NCI-H1048 (cell line): Measurements from ENCODE around the gene ATG4B.

Experiments
- DNase-seq: peaks from one replicate; lab custom pipeline; 2025; lab: John Stamatoyannopoulos, UW

Gene ATG4B

DNA sequence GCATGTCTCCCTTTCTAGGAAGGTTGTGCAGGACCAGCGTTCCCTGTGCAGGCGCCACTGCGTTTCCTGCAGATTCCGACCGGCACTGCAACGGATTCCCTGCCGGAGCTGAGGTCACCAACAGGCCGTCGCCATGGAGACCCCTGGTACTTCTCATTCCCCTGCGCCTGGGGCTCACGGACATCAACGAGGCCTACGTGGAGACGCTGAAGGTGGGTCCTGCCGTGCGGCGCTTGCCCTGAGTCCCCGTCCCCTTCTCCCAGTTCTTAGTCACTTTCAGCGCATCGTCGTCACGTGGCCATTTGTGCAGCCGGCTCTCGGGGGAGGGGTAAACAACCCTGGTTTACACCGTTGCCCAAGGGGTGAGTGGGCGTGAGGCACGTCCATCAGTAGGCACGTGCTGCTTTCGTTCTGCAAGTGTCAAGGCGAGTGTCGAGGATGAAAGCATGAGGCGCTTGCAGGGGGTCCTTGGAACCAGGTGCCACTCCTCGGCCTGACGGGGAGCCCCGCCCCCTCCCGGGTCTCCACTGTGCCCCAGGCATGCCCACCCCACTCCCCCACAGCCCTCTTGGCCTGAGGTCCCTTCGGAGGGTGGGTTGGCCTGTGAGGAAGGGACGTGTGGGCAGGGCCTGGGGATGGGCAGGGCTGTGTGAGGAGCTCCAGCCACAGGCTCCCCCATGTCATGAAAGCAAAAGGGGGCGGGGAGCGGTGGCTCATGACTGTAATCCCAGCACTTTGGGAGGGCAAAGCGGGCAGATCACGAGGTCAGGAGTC lies 29.3 kb downstream of the ATG4B start:
- no peak for DNase-seq

DNA sequence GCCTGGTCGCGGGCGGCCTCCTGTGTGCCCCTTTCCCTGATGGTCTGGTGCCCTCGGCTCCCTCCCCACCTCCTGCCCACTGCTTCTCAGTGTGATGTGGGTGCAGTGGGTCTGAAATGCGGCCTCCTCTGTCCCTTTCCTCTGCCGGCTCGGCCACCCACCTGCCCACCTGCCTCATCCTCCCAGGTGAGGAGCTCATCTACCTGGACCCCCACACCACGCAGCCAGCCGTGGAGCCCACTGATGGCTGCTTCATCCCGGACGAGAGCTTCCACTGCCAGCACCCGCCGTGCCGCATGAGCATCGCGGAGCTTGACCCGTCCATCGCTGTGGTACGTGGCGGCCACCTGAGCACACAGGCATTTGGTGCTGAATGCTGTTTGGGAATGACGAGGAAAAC lies 30.9 kb downstream of the ATG4B start:
- DNase-seq, result no peak

- DNase-seq, result no peak
Observed at GRCh38 chr2:241668839-241669238, 31.3 kb downstream of the ATG4B start.

- no peak for DNase-seq
Observed at GRCh38 chr2:241670333-241671110, 33.0 kb downstream of the ATG4B start.

DNA sequence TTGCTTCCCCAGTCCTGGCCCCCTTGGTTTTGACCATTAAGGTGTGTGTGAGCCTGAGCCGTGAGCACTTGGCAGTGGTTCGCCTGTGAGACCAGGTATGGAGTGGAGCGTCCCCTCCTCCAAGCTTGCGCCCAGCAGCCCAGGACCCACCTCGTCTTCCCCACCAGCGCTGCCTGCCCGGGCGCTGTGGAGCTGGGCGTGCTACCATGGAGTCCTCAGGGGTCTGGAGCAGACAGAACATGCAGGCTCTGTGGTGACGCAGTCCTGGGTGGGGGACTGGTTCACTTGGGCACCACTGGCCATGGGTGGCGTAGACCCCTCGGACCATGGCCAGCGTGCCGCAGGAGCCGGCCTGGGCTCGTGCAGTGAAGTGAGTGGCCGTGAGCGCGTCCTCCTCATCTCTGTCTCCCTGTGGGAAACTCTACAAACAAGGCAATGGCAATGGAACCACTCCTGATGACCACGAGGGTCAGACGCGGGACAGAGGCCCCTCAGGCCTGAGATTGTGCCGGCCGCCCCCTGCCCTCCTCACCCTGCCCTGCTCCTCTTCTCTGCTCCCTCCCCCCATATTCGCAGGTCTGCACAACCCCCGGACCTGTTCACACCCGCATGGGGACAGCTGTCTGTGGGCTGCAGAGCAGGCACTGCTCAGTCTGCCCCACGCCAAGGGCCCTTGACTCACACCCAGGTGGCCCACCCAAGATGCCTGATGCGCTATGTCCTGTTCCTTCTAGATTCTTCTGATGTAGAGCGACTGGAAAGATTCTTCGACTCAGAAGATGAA lies 34.2 kb downstream of the ATG4B start:
- no peak for DNase-seq

DNA sequence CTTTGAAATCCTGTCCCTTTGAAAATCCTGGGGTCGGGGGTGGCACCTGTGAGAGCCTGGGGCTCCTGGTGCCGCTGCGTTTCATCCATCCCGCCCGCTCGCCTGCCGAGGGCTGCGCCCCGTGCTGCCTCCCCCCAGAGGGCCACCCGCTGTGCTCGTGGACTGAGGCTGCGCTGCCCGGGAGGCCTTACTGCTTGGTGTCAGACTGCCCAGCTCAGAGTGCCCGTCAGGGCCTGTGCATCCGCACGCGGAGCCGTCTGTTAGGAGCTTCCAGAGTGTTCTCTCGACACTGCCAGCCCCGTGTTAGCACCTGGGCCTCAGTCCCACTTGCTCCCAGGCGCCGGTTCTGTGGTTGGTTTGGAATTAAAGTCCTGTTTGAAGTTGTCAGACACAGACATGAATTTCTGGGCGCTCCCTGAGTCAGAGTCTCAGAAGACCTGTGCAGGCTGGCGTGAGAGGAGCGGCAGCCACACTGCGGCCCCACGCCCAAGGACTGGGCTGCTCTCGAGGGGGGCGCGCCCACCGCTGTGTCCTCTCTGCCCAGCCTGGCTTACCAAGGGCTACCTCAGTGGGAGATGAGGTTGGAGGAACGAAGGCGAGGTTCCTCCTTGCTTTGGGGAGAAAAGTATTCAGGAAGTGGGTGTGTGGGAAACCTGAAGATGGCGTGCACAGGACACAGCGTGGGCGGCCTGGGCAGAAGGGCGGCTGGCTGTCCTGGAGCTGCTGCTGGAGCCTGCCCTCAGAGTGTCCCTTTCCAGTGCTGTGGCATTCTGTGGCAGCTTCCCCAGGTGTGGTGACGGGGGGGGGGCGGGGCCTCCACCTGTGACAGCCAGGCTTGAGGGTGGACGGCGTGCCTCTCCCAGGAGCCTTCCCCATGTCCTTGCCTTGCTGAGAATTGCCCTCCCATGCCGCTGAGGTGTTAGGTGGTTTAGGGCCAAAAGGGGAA lies 35.0 kb downstream of the ATG4B start:
- DNase-seq, result no peak

DNA sequence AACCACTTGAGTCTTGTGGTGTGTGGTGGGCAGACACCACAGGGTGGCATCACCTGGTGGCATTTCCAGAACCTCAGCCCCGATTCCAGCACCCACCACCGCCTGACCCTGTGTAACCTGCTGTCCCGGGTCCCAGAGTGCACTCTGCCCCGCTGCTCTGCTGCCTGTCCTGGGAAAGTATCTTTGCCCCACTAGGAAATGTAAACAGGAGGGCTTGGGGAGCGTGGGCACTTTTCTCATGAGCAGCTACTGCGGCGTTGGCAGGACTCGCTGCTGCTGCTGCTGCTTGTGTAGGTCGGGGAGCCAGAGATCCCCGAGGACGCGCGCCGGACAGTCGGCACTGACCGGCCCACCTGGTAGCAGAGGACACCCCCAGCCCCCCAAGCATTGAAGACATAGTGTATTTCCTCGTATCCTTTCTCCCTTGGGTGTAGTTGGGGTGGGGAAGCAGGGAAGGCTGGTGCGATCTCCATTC lies 35.7 kb downstream of the ATG4B start:
- DNase-seq, result no peak

DNA sequence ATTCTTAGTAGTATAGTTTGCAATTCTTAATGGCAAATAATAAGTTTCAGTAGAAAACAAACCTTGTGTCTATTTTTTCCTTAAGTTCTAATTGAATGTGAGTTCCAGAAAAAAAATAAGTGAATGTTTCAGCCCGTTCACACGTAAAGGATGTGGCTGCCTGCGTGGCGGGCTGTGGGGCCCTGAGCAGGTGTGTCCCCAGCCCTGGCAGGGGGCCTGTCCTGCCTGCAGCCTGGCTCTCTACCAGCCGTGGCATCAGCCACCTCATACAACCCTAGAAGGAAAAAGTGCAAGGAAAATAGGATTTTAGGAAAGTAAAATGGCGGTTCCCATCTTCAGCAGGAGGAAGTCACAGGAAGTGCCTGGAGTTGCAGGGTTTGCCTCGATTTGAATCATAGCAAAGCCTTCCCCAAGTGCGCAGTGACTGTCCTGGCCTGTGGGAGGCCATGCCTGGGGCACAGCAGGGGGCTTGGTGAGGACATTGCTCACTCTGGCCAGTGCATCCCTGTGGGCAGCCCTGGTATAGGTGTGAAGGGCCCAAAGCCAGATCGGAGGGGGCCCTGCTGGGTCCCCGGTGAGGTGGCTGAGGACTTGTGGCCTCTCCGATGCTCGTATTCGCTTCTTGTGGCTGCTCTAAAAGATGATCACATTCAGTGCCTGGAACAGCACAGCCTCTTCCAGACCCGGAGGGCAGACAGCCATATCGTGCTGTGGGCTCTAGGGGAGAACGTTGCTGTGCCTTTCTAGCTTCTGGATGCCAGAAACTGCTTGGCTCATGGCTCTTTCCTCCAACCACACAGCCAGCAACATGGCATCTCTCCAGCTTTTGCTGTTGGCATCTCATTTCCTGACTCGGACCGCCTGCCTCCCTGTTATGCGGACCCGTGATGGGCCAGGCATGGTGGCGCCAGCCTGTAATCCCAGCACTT lies 36.6 kb downstream of the ATG4B start:
- DNase-seq, result no peak

DNA sequence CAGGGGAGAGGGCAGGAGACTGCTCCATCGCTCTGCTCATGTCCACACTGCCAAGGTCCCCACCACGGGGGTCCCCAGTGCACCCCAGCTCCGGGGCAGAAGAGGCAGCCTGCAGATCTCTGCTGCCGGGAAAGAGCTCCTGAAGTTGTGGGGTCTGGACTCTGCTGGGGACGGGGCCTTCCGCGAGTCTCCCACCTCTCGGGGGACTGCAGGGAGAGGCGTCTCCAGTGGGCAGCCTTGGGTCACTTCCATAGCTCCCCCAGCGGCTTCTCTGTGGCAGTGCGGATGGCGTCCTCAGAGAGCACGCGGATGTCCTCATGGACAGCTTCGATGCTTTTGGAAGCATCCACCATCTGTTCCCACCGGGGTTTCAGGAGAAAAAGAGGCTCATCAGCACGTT lies 38.4 kb downstream of the ATG4B start:
- no peak for DNase-seq

DNA sequence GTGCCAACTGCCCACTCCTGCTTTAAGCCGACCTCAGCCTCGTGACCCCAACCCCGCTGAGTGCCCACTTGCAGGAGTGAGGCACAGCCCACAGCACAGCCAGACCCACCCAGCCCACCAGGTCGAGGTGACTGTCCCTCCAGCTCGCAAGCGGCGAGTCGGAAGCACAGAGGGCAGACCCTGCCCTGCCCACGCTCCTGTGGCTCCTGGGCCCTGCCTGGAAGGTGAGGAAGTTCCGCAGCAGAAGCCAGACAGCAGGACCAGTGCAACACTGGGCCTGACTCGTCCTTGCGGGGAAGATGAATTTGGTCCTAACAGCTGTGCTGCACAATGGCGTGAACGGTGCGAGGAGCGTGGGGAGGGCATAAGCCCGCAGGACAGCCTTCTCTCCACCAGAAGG lies 39.2 kb downstream of the ATG4B start:
- DNase-seq, result no peak

DNA sequence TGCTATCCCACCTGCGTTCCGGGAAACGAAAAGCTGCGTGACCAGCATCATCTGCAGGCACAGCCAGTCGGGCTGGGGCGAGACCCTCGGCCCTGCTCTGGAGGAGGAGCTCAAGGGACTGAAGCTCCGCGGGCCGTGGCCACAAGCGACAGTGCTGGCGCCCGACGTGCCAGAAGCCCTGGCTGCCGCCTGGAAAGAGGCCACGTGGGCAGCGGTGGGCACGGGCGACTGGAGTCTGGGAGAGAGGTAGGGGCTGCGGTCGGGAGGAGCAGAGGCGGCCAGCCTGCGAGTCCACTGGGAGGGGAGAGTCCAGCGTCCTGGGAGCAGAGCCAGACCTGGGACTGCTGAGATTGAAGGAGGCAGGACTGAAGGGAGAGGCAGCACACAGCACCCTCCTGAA lies 39.9 kb downstream of the ATG4B start:
- no peak for DNase-seq

GRCh38 chr2:241678307-241678706 lies 40.8 kb downstream of the ATG4B start:
- no peak for DNase-seq

GRCh38 chr2:241678784-241679540 lies 41.5 kb downstream of the ATG4B start:
- no peak for DNase-seq

- DNase-seq, result no peak
Observed at GRCh38 chr2:241680044-241680443, 42.6 kb downstream of the ATG4B start.

DNA sequence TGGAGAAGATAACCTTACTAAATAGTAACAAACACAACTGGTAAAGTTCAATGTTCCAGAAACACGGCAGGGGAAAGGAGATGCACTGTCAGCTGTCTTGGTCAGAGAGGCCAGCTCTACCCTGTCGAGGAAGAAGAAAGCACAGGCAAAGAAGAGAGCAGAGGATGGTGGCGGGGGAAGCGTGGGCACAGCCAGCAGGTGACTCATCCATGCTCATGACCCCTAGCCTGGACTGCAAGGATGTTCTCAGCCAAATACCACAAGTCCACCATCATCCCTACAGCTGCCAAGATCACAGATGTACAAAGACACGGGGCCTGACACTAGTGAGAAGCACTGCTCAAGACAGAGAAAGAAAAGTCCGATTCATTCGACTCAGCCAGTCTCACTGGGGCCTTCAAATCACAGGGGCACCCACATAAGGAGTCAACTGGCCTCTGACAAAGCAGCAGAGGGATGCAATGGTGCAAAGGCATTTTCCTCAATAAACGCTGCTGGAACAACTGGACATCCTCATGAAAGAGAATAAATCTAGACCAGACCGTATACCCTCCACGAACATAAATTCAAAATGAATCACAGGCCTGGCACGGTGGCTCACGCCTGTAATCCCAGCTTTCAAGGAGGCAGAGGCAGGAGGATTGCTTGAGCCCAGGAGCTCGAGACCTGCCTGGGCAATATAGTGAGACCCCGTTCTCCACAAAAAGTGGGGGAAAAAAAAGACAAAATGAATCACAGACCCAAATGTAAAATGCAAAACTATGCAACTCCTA lies 43.5 kb downstream of the ATG4B start:
- DNase-seq, result no peak

DNA sequence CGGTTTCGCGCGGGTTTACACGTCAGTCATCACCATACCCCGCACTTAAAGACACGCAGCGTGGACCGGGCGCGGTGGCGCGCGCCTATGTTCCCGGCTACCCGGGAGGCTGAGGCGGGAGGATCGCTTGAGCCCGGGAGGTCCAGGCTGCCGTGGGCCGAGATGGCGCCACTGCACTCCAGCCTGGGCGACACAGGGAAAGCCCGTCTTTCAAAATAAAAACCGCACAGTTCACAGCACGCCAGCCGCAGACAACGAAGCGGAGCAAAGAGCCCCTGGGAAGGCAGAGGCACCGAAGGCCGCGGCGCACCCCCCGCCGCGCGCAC lies 48.8 kb downstream of the ATG4B start:
- no peak for DNase-seq

DNA sequence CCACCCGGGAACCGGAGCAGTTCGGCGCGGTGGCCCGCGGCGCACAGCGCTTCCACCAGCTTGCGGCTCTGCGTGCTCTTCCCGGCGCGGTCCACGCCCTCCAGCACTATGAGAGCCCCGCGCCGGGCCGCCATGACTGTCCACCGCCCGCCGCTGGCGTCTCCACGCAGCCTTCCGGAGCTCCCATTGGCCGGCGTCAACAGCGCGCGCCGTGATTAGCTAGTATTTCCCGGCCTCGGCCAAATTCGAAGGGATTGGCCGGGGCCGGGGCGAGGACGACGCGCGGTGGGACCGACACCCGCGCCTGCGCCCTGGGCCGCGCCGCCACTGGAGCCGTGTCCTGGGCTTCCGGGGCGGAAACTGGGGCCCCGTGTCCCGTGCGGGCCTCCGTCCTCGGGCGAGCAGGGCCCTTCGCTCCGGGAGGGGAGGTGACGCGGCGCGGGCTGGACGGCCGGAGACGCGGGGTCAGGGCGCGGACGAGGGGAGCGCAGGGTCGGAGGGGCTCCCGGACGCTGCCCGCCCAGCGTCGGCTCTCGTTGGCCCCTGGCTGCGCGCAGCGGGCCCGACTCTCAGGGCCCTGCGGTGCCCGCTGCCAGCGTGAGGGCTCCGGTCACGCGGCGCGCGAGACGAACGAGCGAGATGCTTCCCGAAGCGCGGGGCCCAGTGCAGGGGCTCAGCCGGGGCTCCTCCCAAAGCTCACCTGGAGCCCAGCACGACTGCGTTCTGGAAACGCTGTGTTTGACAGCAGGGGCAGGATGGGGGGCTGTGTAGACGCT lies 49.3 kb downstream of the ATG4B start, which contains the start of gene DTYMK:
Gene DTYMK (minus strand): TSS at position 166 of the 776 bp plus-strand sequence. CDS start 32 bp downstream, at position 134.
- DNase-seq, result peak; percentile 90

- DNase-seq, result no peak
Observed at GRCh38 chr2:241689306-241689705, 51.8 kb downstream of the ATG4B start.
